ENCODE measurements around the gene PTBP1.

DNA sequence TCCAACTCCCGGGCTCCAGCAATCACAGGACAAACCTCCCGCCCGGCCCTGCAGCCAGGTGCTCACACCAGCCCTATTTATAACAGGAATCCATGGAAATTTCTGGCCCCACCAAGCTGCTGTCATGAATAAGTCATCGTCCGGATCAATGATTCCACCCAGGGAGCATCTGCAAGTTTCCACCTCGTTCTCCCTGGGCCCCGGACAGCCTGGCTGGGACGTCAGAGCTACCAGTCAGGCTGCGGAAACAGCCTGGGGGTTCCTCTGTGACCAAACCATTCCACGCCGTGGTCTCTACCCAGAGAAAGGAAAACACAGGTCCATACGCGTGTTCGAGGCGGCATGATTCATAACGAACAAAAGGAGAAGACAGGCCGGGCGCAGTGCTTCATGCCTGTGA is 20.7 kb upstream of the PTBP1 start:
- TF ChIP-seq, protein P1, sequence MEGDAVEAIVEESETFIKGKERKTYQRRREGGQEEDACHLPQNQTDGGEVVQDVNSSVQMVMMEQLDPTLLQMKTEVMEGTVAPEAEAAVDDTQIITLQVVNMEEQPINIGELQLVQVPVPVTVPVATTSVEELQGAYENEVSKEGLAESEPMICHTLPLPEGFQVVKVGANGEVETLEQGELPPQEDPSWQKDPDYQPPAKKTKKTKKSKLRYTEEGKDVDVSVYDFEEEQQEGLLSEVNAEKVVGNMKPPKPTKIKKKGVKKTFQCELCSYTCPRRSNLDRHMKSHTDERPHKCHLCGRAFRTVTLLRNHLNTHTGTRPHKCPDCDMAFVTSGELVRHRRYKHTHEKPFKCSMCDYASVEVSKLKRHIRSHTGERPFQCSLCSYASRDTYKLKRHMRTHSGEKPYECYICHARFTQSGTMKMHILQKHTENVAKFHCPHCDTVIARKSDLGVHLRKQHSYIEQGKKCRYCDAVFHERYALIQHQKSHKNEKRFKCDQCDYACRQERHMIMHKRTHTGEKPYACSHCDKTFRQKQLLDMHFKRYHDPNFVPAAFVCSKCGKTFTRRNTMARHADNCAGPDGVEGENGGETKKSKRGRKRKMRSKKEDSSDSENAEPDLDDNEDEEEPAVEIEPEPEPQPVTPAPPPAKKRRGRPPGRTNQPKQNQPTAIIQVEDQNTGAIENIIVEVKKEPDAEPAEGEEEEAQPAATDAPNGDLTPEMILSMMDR (IDR thresholded peaks at IDR 0.05; ENCODE audit: insufficient read depth, low read depth, low read length) = no peak
- no peak for TF ChIP-seq EZH2 (IDR thresholded peaks at IDR 0.05; ENCODE audit: insufficient read depth, low read length)

Data from astrocyte (in vitro differentiated cells and primary cell).